ENCODE measurements around the gene ADGRG6.
A peak's percentile ranks its signal among the peaks of the same experiment; 100 is the strongest.
"Not testable (repeated sequence)": the region's sequence is repeated elsewhere in the genome, so short reads cannot be mapped to it uniquely, and the experiment has no call there.

The ADGRG6 gene

DNA sequence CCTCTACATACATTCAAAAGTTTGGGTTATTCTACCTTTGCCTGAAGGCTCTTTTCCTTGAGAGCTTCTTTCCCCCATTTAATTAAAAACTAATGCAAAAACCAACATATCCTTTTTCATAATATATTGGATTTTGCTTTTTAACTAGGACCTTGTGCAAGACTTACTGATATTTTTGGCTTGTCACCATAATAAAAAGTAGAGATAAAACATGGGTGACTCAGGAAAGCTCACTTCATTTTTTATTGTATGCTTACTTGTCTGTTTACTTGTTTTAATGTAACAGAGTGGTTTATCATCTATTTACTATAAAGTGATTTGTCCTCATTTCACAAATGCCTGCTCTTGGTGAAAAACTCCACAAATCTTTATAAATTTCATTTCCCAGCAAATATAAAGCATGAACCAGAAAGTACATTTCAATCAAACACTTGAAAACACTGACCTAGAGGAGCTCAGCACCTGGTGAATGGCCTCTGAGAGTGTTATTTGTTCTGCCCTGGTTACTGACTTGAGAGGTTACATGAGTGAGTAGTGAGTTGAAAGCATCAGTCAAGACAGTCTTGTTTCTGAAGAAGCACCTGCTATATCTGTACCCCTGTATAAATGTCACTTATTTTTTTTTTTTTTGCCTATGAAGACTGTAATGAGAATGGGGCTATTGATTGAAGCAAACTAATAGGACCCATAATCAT, 20.8 kb downstream of the ADGRG6 start:
- FAIRE-seq = no peak

DNA sequence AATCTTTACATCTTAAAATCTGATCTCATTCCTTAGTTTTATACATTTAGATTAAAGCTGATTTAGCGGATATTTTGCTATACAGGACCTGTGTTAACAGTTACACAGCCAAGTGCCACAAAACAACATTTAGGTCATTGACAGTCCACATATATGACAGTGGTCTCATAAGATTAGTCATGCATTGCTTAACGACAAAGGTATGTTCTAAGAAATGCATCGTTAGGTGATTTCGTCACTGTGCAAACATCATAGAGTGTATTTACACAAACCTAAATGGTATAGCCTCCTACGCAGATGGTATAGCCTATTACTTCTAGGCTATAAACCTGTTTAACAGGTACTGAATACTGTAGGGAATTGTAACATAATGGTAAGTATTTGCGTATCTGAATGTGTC, 21.6 kb downstream of the ADGRG6 start:
- FAIRE-seq = no peak

- peak; percentile 5 for FAIRE-seq
Measured at GRCh38 chr6:142324111-142324510, 22.3 kb downstream of the ADGRG6 start.

GRCh38 chr6:142325111-142325510, 23.3 kb downstream of the ADGRG6 start:
- FAIRE-seq = peak; percentile 88

GRCh38 chr6:142326540-142326939, 24.7 kb downstream of the ADGRG6 start:
- peak; percentile 88 for FAIRE-seq

DNA sequence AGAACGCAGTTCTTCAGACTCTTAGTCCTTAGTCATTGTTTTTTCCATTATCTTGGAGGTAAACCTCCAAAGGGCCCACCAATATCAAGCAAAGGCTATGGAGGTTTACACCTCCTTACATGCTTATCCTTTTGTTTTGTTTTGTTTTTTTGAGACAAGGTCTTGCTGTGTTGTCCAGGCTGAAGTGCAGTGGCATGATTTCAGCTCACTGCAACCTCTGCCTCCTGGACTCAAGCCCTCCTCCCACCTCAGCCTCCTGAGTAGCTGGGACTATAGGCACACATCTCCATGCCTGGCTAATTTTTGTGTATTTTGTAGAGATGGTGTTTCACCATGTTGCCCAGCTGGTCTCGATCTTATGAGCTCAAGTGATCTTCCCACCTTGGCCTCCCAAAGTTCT, 26.3 kb downstream of the ADGRG6 start:
- FAIRE-seq = no peak

DNA sequence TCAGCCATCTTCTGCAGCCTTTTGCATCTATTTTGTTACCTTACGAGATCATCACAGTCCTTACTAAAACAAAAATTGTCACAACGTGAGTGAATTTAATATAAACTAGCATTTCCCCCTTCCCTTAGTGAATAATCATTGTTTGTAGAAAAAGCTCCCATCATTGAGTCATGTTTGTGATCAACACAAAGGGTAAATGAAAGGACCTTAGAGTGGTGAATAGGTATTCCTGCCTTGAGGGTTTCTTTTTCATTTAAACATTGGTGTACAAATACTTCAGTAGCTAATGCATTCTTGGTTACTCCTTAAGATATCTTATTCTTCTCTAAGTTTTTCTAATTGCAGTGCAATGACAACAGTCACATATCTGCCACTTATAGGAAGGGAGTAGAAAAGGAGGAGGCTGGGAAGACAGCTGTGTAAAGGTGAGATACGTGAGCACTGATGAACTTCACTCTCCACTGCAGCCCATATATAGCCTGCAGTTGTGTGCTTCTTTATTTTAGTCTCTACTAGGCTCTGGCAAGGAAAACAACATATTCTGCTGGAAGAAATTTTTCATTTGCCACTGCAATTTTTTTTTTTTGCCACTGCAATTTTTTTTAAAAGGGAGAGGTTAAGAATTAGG, 27.8 kb downstream of the ADGRG6 start:
- no peak for FAIRE-seq

GRCh38 chr6:142331075-142331551, 29.3 kb downstream of the ADGRG6 start:
- peak; percentile 87 for FAIRE-seq

GRCh38 chr6:142331601-142332000, 29.8 kb downstream of the ADGRG6 start:
- FAIRE-seq = no peak

DNA sequence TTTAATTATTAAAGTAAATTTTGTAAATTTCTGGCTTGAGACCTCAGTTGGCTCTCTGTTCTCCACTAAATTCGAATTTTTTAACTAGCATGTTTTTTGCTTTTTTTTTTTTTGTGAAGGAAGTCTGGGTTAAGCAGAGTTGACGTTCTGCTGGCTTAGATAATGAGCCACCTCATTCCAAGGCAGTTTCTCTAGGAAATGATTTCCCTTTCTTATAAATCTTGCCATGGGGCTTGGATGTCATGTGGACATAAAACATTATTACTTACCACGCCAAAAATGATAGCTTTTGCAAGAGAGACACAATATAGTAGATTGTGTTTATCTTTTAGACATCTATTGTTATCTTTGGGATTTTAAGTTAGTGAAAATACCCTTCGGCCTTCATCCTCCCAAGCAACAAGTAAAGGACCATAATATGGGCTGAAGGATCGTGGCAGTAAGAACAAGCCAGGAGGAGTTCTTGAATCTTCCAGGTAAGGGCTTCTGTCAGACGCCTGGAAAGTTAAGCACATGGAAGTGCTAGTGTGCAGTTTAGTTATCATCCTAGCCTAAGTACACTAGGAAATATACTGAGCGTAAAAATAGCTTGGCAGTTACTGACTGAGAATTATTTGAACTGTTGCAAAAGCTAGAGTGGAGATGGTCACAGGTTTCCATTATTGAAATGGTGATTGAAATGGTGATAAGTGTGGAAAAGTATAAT, 30.7 kb downstream of the ADGRG6 start:
- peak; percentile 79 for FAIRE-seq

DNA sequence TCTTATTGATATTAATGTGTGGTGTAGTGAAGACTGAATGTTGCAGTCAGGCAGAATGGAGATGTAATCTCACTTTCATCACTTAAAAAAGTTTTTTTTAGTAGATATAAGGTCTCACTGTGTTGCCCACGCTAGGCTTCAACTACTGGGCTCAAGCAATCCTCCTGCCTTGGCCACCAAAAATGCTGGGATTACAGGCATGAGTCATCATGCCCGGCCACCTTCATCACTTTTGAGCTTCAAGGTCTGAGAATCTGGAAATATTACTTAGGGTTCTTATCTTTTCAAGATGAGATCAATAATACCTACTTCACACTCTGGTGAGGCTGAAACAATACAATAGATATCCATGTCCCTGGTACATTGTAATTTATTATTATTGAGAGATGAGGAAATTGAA, 31.6 kb downstream of the ADGRG6 start:
- peak; percentile 90 for FAIRE-seq

- FAIRE-seq = no peak
Measured at GRCh38 chr6:142334294-142334693, 32.5 kb downstream of the ADGRG6 start.

DNA sequence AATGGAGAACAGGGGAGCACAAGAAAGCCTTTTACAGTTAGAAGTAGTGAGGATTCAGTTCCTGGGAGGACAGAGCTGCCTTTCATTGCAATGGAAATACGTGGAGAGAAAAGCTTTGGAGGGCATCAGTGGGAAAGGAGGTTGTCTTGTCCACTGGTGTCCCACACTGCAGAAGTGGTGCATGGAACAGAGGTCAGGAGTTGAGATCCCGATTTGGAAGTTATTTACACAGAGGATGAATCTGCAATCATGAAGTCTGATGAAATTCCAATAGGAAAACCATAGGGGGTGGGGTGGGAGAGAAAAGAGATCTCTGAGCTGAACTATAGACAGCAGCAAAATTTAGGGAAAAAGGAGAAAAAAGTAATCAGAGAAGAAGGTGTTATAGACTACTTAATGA, 33.6 kb downstream of the ADGRG6 start:
- FAIRE-seq = no peak

DNA sequence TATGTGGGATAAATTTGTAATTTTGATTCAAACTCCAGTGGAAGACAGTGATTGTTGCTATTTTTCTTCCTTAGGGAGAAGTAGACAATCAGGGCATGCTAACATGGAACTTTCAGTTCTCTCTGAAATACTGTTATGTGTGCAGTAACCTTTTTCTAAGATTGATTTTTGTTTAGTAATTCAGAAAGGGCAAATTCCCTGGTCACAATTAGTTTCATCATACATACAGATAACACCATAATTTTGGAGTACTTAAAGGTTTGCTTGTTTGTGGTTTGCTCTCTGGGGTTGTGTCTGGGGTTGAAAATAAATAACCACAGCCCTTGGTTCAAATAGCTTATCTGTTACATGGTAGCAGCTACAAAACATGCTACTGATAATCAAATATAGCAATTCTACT, 34.4 kb downstream of the ADGRG6 start:
- no peak for FAIRE-seq

GRCh38 chr6:142336787-142337186, 35.0 kb downstream of the ADGRG6 start:
- no peak for FAIRE-seq

- FAIRE-seq = no peak
Measured at GRCh38 chr6:142339113-142339512, 37.3 kb downstream of the ADGRG6 start.

DNA sequence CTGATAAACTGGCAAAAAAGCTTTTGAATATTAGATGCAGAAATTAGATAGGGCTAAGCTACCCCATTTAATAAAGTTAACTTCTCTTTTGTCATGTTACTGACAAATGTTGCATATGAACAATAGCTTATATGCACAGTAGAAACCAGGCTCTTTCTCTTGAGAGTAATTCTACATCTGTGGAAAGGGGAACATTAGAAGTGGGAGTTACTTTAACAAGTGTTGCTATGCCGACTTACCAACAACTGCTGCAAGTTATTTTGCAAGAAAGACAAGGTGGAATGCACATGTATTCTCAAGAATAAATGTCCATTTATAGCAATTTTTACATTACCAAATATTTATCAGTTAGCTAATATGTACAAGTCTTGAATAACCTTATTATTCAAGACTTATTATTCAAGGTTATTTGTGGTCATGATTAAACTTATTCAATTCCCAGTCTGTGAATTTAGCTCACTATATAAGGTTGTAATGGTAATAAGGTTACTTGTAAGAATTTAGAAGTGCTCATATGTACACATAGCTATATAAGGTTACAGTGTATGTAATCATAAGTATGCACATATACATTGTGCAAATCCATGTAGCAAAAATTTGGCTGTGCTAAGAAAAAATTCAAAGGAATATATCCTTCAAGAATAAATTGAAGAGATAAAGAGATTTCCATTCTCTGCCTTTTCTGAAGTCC, 38.3 kb downstream of the ADGRG6 start:
- no peak for FAIRE-seq

DNA sequence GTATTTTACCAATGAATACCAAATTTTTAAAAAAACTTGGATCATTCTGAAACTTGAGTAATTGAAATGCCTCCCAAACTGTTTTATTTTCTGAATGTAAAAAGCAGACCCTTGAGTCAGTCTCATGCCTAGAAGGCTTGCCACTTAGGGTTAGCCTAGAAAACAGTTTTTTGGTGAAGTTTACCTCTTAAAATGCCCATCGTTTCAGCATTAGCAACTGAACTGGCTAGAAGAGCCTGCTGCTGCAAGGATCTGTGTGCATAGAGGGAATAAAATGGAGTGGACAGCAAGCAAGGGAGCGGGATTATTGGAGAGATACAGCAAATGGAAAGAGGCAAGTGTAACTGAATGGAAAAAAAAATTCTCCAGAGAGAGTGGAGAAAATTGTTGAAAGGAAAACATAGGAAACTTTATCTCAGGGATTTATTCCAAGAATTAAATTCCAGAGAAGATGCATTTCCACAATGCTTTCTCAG, 40.1 kb downstream of the ADGRG6 start:
- FAIRE-seq = no peak

GRCh38 chr6:142342986-142343385, 41.2 kb downstream of the ADGRG6 start:
- peak; percentile 74 for FAIRE-seq

DNA sequence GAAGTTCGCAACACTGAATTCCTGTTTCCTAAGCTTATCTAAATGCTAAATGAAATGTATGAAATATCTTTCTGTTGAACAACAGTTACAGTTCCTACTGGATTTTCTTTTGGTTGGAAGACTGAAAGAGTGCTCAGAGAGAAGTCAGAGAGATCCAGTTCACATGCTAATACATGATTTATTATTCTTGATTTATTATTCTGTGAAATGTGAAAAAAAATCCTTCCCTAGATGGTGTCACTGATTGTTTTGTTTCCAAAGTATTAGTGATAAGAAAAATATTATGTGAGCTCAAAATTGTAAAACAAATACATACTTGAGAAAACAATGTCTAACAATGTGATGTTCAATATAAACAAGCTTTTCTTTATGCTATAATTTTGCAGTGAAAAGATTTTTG, 42.1 kb downstream of the ADGRG6 start:
- FAIRE-seq = peak; percentile 53

DNA sequence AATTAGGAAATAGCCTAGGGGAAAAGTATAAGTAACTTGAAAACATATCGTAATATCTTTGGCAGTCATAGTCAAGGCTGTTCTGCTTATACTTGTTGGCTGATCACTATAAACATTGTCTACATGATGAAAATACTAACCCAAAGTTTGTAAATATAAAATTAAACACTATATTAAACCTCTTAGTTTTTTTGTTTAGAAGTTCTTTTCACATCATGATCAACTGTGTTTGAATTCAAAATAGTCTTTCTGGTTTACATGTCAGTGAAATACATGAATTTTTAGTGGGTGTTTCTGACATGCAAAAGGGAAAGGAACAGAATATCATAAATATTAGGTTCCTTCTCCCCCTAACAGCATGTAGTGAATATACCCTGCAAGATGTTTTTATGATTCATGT, 43.5 kb downstream of the ADGRG6 start:
- no peak for FAIRE-seq

GRCh38 chr6:142346166-142346565, 44.4 kb downstream of the ADGRG6 start:
- not testable (repeated sequence) for FAIRE-seq

DNA sequence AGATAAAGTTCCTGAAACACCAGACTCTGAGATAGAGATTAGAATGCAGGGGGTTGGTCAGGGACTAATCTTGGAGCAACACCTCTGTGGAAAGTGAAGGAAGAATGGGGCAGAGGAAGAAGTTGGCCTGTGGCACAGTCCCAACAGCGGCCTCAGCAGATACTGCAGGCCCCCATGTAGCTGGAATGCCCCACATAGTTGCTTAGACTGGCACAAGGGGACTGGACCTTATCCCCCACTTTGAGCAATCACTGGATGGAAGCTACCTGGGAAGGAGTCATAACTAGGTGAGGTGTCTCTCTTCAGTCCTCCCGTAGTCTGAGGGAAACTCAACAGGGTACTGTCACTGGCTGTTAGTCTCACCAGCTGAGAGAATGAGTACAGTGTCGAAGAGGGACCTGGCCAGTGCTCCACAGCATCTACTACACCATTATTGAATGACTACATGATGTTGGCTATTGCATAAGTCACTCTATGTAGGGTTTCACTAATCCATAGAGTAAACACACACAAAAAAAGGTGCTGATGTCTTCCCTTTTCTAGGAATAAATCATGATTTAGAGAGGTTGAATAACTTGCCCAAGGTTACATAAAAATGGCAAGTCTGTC, 47.5 kb downstream of the ADGRG6 start:
- FAIRE-seq = no peak

All from TTC549 (cell line).